HCT116 (cell line): ENCODE data around the gene TBRG1. TPM values are rescaled to one million over a fixed set of nuclear protein-coding genes. Genes with fewer than 3 reads are reported as not detected.

Source experiments
- ATAC-seq: fragments of 200-7000 bp; cut with Tn5 transposase; 2 replicates; pipeline ENCODE4 v1.9.1; 2020; ENCODE audit warnings: mild to moderate bottlenecking, moderate library complexity
- BruUV-seq: library from RNA; stranded (reverse); fragments of 400-500 nt; replicated peaks from 2 replicates; lab custom pipeline; 2021; lab: Mats Ljungman, UMichigan
- CTCF ChIA-PET: fragments of 300-600 bp; sonication (Branson Sonifier 250); formaldehyde crosslinking; loops from one replicate; lab custom pipeline; 2021; ENCODE audit warnings: antibody characterized with exemption; lab: Charles Lee
- POLR2A ChIA-PET: fragments of 300-600, 350-600 bp; sonication (Branson Sonifier 250); formaldehyde crosslinking; loops from one replicate; lab custom pipeline; 2021; ENCODE audit warnings: antibody characterized with exemption; lab: Charles Lee
- RAD21 ChIA-PET, 2 experiments: fragments of 300-600 bp; sonication (Branson Sonifier 250); formaldehyde crosslinking; loops; one replicate each; lab custom pipeline; 2023; ENCODE audit warnings: low total read pairs in 2 of 2; ENCODE audit not compliant: uncharacterized antibody in 2 of 2, unreplicated experiment in 2 of 2, low non-redundant PET in 1 of 2; lab: Charles Lee
- DNase-seq: peaks from one replicate; pipeline ENCODE4 v3.0.0-alpha.2; 2010; ENCODE audit warnings: low read depth, low spot score
- H2AFZ ChIP-seq: fragments of 200-600 bp; shearing (Covaris generic), sonication (generic); 2 replicates; pipeline ENCODE4 v1.6.1; 2017; ENCODE audit warnings: low read depth, mixed run types, mixed read lengths, antibody characterized with exemption, low read length; ENCODE audit not compliant: poor library complexity, severe bottlenecking
- H3K27ac ChIP-seq: 2 replicates; pipeline ENCODE4 v1.5.1; 2012; ENCODE audit warnings: low read depth, low read length
- H3K27me3 ChIP-seq: fragments of 200-600 bp; sonication (generic); 2 replicates; pipeline ENCODE4 v1.6.1; 2016; ENCODE audit warnings: mixed run types, low read length, mixed read lengths; ENCODE audit not compliant: insufficient read depth
- H3K36me3 ChIP-seq, 2 experiments: fragments of 200-500 bp in 1 of 2; fragments of 200-600 bp in 1 of 2; sonication (Bioruptor generic) in 1 of 2; sonication (generic) in 1 of 2; 2 replicates each; pipeline versions ENCODE4 v1.5.1 to v1.6.1; 2014 to 2016; ENCODE audit warnings: low read length in 2 of 2, inconsistent platforms in 1 of 2, mixed read lengths in 1 of 2, mixed run types in 1 of 2; ENCODE audit not compliant: insufficient read depth in 2 of 2, control insufficient read depth in 1 of 2
- H3K4me1 ChIP-seq, 2 experiments: fragments of 200-600 bp in 1 of 2; sonication (generic) in 1 of 2; 2 replicates each; pipeline versions ENCODE4 v1.5.1 to v1.6.1; 2012 to 2017; ENCODE audit warnings: low read length in 2 of 2, inconsistent platforms in 1 of 2, mild to moderate bottlenecking in 1 of 2, mixed read lengths in 1 of 2, mixed run types in 1 of 2, moderate library complexity in 1 of 2; ENCODE audit not compliant: insufficient read depth in 2 of 2, control insufficient read depth in 1 of 2
- H3K4me2 ChIP-seq: fragments of 200-600 bp; sonication (generic); 2 replicates; pipeline ENCODE4 v1.6.1; 2017; ENCODE audit warnings: mixed run types, low read length, mixed read lengths
- H3K4me3 ChIP-seq, 2 experiments: fragments of 200-600 bp in 1 of 2; sonication (generic) in 1 of 2; replicated peaks in 1 of 2; 2 replicates each; pipeline ENCODE4 v1.5.1; 2011 to 2016; ENCODE audit warnings: low read length in 2 of 2, control low read depth in 1 of 2, low read depth in 1 of 2, mild to moderate bottlenecking in 1 of 2, mixed read lengths in 1 of 2, mixed run types in 1 of 2
- H3K79me2 ChIP-seq: fragments of 200-600 bp; sonication (generic); 2 replicates; pipeline ENCODE4 v1.6.1; 2017; ENCODE audit warnings: mild to moderate bottlenecking, mixed run types, low read length, moderate library complexity, mixed read lengths; ENCODE audit not compliant: insufficient read depth
- H3K9ac ChIP-seq: fragments of 200-600 bp; sonication (generic); 2 replicates; pipeline ENCODE4 v1.6.1; 2016; ENCODE audit warnings: low read length, mixed read lengths
- H3K9me2 ChIP-seq: fragments of 200-600 bp; sonication (generic), shearing (Covaris generic); 2 replicates; pipeline ENCODE4 v1.6.1; 2017; ENCODE audit warnings: mixed run types, mild to moderate bottlenecking, moderate library complexity; ENCODE audit not compliant: insufficient read depth
- H3K9me3 ChIP-seq, 2 experiments: fragments of 200-500 bp in 1 of 2; fragments of 200-600 bp in 1 of 2; sonication (Bioruptor generic) in 1 of 2; sonication (generic) in 1 of 2; 2 replicates each; pipeline ENCODE4 v1.6.1; 2014 to 2017; ENCODE audit warnings: low read length in 2 of 2, mixed read lengths in 2 of 2, inconsistent platforms in 1 of 2, low read depth in 1 of 2, mild to moderate bottlenecking in 1 of 2, mixed run types in 1 of 2, moderate library complexity in 1 of 2; ENCODE audit not compliant: control insufficient read depth in 1 of 2, insufficient read depth in 1 of 2
- H4K20me1 ChIP-seq: fragments of 200-600 bp; sonication (generic), shearing (Covaris generic); 2 replicates; pipeline ENCODE4 v1.6.1; 2017; ENCODE audit warnings: mixed run types, mild to moderate bottlenecking, moderate library complexity; ENCODE audit not compliant: insufficient read depth
- CBX3 ChIP-seq: IDR thresholded peaks from 2 replicates; pipeline ENCODE4 v1.6.1; 2012; ENCODE audit warnings: low read depth
- EGR1 ChIP-seq: IDR thresholded peaks from 2 replicates; pipeline ENCODE4 v1.6.1; 2012; ENCODE audit warnings: low read depth
- EZH2phosphoT487 ChIP-seq: fragments of 200-600 bp; IDR thresholded peaks from 2 replicates; pipeline ENCODE4 v1.6.1; 2018; ENCODE audit warnings: antibody characterized with exemption, borderline replicate concordance
- JUND ChIP-seq: IDR thresholded peaks from 2 replicates; pipeline ENCODE4 v1.6.1; 2012
- POLR2A ChIP-seq: IDR thresholded peaks from 2 replicates; pipeline ENCODE4 v1.7.0; 2011; ENCODE audit warnings: borderline replicate concordance; ENCODE audit not compliant: insufficient read depth, insufficient read length; ENCODE audit errors: extremely low read depth
- POLR2AphosphoS5 ChIP-seq: IDR thresholded peaks from 2 replicates; pipeline ENCODE4 v1.6.1; 2011; ENCODE audit warnings: mild to moderate bottlenecking, low read depth, low read length, moderate library complexity
- SIN3A ChIP-seq: IDR thresholded peaks from 2 replicates; pipeline ENCODE4 v1.6.1; 2012; ENCODE audit warnings: low read depth
- SP1 ChIP-seq: IDR thresholded peaks from 2 replicates; pipeline ENCODE4 v1.6.1; 2012; ENCODE audit warnings: low read depth
- TCF7L2 ChIP-seq: IDR thresholded peaks from 2 replicates; pipeline ENCODE4 v1.7.0; 2011; ENCODE audit warnings: borderline replicate concordance, inconsistent platforms; ENCODE audit not compliant: insufficient read depth, insufficient read length; ENCODE audit errors: extremely low read depth
- YY1 ChIP-seq: IDR thresholded peaks from 2 replicates; pipeline ENCODE4 v1.6.1; 2011; ENCODE audit warnings: low read length, low read depth, moderate library complexity, mild to moderate bottlenecking; ENCODE audit not compliant: insufficient replicate concordance; ENCODE audit errors: extremely low read depth
- ZFX ChIP-seq: fragments of 450-650 bp; IDR thresholded peaks from 2 replicates; pipeline ENCODE4 v1.6.1; 2017
- intact Hi-C: fragments of 100-400 bp; cut with micrococcal nuclease; formaldehyde crosslinking; loops from 2 replicates; pipeline ENCODE4 v1.10.0; 2022
- total RNA-seq: library from RNA; stranded (reverse); gene quantifications from one replicate; pipeline ENCODE4 v1.2.1, GENCODE V29; 2021; ENCODE audit not compliant: unreplicated experiment

The TBRG1 gene
- total RNA-seq, 1 experiment from 2014 or later = 29.6 TPM

GRCh38 chr11:124658986-124659385 is 36.3 kb downstream of the TBRG1 start:
- no peak overlapping the region for H3K4me2 ChIP-seq
- H3K4me3 ChIP-seq = no peak overlapping the region
- H3K27ac ChIP-seq = no peak overlapping the region
- no peak overlapping the region for H2AFZ ChIP-seq
- ChIA-PET CTCF (no interaction called here), POLR2A (no interaction called here), RAD21 (no interaction called here)
- no peak for TF ChIP-seq SP1
- no peak for TF ChIP-seq POLR2AphosphoS5
- no peak for TF ChIP-seq POLR2A
- TF ChIP-seq ZFX = no peak
- no peak for TF ChIP-seq EGR1
- TF ChIP-seq YY1 = no peak
- no peak for TF ChIP-seq EZH2phosphoT487
- TF ChIP-seq TCF7L2 = no peak
- no peak for TF ChIP-seq CBX3
- no peak for TF ChIP-seq SIN3A
- H4K20me1 ChIP-seq = no peaks in the 10 kb centered on the region
- H3K4me1 ChIP-seq = no peaks in the 10 kb centered on the region
- no peaks in the 10 kb centered on the region for H3K9me3 ChIP-seq
- ATAC-seq (no peak), DNase-seq (no peak)
- intact Hi-C loops = no loop called here
- H3K9ac ChIP-seq = no peak overlapping the region
- BruUV-seq = no TSS peak
- H3K27me3 ChIP-seq = no peaks in the 10 kb centered on the region
- no peaks in the 10 kb centered on the region for H3K79me2 ChIP-seq
- H3K9me2 ChIP-seq = no peaks in the 10 kb centered on the region
- no peaks in the 10 kb centered on the region for H3K36me3 ChIP-seq

- ATAC-seq (no peak), DNase-seq (no peak)
- H3K36me3 ChIP-seq = no peaks in the 10 kb centered on the region
- no peaks in the 10 kb centered on the region for H3K9me3 ChIP-seq
- ChIA-PET RAD21 (no interaction called here), CTCF (no interaction called here), POLR2A (no interaction called here)
- H3K9ac ChIP-seq = no peak overlapping the region
- no peaks in the 10 kb centered on the region for H3K27me3 ChIP-seq
- no peak for TF ChIP-seq JUND
- H4K20me1 ChIP-seq = no peaks in the 10 kb centered on the region
- no peak overlapping the region for H3K27ac ChIP-seq
- H2AFZ ChIP-seq = no peak overlapping the region
- intact Hi-C loops = no loop called here
- no peak overlapping the region for H3K4me2 ChIP-seq
- H3K9me2 ChIP-seq = no peaks in the 10 kb centered on the region
- BruUV-seq = no TSS peak
- no peaks in the 10 kb centered on the region for H3K4me1 ChIP-seq
- no peak overlapping the region for H3K4me3 ChIP-seq
- no peaks in the 10 kb centered on the region for H3K79me2 ChIP-seq
Observed at GRCh38 chr11:124661553-124661952, 38.9 kb downstream of the TBRG1 start.
